GM18867 (cell line): Measurements from ENCODE around the gene NCBP2.
A peak's percentile ranks its signal among the peaks of the same experiment; 100 is the strongest.
"Not testable (repeated sequence)": the region's sequence is repeated elsewhere in the genome, so short reads cannot be mapped to it uniquely, and the experiment has no call there.

Experiments used
- ATAC-seq: cut with Tn5 transposase; IDR thresholded peaks from one replicate; pipeline ENCODE4 v1.9.1; 2021; ENCODE audit warnings: mild to moderate bottlenecking, moderate library complexity; ENCODE audit not compliant: unreplicated experiment

NCBP2 gene

DNA sequence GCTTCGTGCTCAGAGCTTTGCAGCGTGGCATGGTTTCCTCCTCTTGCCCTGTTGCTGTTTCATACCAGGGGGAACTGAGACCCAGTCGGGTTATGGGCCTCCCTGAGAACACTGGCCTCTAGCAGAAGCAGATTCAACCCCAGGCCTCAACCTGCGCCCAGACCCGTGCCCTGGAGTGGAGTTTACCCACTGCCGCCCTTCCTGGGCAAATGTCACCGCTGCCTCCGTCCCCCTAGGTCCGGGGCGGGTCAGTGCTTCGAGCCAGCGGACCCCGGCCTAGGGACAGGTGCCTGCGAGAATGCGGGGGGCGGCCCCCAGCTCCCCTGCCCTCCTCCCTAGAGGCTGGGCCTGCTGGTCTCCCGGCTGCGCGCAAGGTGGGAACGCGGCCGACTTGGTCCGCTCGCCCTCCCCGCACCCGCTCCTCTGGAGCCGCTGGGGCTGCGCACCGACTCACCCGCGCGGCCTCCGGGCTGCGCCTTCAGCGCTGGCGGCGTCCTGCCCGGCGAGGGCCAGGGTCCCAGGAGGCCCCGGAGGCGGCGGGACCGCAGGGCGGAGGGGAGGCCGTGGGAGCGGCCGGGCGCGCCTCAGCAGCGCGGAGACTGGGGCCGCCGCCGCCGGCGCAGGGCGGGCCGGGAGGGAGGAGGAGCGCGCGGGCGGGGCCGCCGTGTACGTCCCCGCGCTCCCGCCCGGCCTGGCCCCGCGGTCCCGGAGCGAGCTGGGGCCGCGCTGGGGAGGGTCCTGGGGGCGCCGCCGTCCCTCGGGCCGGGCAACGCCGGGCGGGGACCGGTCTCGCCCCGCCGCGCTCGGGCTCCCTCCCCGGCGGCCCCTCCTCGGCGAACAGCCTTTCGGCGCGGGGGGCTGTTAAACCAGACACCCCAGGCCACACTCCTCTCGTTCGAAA, 26.2 kb upstream of the NCBP2 start, which contains the start of gene PIGZ:
Gene PIGZ (minus strand): TSS at position 601 of the 901 bp plus-strand sequence. CDS start 16,802 bp downstream, outside the sequence.
- peak; percentile 61 for ATAC-seq

DNA sequence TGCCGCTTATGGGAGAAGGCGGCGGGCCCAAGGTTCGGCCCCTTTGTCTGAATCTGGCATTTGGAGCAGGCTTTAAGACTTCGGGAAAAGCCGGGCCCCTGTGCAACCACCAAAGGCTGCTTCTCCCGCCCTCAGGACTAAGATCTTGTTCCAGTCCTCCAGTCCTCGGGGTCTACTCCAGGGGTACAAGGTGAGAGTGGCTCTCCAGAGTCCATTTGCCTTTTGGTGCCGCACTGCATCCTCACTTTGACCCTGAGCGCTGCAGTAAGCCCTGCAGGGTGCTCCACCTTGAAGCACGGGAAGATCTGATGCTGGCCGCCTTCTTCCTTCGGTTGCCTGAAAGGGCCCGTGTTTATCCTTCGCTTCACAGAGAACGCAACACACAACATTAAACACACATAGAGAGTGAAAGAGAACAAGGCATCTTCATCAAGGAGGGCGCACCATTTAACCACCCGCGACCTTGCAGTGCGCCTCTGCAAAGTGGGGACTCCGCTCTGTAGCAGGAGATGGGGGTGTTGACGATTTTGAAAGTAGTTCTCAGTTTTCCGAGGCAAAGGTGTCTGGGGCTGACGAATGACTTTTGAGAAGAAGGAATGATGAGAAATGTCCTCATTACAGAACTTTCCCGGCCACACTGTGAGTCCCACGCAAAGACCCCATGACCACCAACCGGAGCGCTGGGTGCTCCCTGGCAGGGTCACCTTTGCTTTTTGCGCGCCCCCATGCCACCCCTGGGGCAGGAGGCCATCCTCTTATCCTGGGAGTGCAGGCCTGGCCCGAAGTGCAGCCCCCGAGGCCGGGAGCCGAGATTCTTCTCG, 25.3 kb upstream of the NCBP2 start:
- ATAC-seq, result no peak

DNA sequence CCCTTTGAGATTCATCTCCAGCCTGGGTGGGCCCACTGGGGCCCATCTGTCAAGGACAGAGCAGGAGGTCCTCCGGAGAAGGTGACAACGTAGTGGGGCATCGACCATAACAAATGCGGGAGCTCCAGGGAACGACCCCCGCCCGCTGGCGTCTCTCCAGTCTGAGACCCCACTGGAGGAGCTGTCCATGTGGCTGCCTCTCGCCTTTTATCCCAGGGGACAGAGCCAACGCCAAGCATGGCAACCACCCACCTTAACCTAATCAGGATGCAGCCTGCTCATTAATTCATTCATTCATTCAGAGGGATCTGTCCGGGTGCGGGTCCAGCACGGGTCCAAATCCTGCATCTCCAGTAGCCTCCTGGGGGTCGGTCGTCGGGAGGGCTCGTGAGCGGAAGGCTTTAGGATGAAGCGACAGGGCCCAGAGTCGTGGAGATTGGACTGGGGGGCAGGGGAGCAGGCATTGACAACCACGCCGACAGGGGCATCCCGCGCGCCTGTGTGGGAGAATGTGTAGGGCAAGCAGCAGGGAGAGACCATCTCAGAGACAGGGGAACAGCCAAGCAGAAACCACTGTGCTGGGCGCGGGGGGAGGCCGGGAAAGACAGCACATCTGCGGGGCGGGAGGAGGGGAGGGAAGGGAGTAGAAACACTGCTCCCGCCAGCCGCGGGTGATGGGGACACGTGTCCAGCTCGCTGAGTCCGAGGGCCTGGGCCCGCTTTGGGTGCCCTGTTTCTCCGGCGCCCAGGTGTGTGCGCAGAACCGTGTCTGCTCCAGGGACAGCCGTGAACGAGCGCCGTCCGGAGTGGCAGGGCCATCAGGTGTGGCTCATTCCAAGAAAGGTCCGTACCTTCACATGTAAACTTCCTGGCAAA, 24.4 kb upstream of the NCBP2 start:
- ATAC-seq, result no peak

DNA sequence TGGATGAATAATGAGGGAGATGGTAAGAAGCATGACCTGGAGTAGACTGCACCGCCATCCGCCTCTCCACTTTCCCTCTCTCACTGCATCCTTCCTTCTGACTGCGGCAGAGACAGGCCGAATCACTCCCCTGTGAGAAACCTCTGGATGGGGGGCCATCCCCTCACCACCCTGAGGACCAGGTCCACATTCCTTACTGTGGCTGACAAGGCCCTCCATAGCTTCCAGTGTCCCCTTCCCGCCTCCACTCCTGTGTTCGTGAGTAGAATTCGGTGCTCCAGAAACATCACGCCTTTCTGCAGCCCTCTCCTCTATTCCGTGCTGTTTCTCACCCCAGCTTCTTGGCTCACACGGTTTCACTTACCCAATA, 23.5 kb upstream of the NCBP2 start:
- ATAC-seq, result no peak

DNA sequence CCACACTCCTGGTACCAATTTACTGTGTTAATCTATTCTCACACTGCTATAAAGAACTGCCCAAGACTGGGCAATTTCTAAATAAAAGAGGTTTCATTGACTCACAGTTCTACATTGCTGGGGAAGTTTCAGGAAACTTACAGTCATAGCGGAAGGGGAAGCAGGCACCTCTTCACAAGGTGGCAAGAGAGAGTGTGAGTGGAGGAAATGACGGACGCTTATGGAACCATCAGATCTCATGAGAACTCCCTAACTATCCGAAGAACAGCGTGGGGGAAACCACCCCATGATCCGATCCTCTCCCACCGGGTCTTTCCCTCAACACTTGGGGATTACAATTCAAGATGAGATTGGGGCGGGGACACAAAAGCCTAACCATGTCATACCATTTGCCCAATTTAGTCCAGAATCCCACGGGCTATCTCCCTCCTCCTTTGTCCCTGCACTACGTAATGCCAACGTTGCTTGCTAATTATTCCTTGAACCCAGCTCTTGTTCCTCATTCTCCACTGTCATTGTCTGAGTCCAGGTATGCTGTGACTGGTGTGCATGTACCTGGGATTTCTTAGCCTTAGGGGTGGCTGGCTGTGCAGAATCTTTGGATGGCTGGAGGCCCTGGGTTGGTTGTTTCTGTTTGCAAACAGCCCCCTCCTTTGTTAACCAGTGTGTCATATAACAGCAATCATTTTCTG, 22.9 kb upstream of the NCBP2 start:
- no peak for ATAC-seq

DNA sequence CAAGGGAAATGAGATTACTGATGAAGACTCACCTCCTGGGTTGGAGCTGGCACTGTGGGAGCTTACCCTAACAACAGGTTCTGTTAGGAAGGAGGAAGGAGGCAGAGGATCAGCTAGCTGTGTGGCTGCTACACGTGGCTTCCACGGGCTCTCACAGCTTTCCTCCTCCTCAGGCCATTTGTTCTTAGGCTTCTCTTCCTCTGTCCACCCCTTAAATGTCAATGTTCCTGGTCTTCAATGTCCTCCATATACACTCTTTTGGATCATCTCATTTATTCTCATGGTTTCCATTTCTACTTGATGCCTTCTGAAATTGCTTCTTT, 21.3 kb upstream of the NCBP2 start:
- no peak for ATAC-seq

DNA sequence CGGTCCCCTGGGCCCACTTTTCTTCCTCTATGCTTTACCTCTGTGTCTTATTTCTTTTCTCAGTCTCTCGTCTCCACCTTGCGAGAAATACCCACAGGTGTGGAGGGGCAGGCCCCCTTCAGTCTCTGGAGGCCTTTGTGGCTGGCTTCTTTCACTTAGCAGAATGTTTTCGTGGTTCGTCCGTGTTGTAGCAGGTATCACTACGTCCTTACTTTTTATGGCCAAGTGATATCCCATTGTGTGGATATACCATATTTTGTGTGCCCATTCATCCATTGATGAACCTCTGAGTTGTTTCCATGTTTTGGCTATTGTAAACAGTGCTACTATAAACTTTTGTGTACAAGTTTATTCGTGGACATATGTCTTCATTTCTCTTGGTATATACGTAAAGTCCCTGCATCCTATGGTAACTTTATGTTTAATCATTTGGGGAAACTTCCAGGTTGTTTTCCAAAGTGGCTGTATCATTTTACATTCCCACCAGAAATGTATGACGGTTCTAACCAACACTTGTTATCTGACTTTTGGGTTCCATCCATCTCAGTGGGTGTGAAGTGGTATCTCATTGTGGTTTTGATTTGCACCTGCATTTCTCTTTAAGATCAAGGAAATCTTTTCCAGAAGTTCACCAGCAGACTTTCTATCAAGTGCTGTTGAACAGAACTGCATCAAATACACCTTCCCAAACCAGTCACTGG, 20.8 kb upstream of the NCBP2 start:
- ATAC-seq, result no peak

DNA sequence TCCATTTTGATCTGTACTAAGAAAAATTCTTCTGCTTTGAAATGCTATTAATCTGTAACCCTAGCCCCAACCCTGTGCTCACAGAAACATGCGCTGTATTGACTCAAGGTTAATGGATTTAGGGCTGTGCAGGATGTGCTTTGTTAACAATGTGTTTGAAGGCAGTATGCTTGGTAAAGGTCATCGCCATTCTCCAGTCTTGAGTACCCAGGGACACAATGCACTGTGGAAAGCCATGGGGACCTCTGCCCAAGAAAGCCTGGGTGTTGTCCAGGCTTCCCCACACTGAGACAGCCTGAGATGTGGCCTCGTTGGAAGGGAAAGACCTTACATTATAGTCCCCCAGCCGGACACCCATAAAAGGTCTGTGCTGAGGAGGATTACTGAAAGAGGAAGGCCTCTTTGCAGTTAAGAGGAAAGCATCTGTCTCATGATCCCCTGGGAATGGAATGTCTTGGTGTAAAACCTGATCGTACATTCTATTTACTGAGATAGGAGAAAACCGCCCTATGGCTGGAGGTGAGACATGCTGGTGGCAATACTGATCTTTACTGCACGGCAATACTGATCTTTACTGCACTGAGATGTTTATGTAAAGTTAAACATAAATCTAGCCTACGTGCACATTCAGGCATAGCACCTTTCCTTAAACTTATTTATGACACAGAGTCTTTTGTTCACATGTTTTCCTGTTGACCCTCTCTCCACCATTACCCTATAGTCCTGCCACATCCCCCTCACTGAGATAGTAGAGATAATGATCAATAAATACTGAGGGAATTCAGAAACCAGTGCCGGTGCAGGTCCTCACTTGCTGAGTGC, 20.0 kb upstream of the NCBP2 start:
- ATAC-seq, result no peak

DNA sequence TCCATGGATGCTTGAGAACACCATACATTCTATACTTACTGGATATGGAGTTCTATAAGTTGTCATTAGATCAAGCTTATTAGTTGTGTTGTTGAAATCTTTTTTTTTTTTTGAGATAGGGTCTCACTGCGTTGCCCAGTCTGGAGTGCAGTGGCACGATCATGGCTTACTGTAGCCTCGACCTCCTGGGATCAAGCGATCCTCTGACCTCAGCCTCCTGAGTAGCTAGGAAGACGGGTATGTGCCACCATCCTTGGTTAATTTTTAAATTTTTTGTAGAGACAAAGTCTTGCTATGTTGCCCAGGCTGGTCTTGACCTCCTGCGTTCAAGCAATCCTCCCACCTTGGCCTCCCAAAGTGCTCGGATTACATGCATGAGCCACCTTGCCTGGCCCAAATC, 12.5 kb upstream of the NCBP2 start:
- ATAC-seq, result no peak

DNA sequence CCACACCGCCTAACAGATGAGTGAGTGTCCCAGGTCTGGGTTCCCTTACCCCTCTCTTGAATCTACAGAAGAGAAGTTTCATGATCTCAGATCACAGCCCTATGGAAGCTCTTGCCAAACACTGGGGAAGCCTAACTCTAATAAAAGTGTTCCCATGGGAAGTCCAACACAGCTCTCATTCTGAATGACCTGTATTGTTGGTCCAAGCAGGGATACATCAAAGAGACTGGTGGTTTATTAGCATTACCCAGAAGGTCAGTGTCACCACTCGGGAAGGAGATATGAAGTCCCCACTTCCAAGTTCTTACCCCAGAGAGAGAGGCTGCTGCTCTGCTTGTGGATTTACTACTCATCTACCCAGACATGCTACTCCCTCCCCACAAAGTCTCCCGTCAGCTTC, 9.0 kb upstream of the NCBP2 start:
- ATAC-seq, result no peak

DNA sequence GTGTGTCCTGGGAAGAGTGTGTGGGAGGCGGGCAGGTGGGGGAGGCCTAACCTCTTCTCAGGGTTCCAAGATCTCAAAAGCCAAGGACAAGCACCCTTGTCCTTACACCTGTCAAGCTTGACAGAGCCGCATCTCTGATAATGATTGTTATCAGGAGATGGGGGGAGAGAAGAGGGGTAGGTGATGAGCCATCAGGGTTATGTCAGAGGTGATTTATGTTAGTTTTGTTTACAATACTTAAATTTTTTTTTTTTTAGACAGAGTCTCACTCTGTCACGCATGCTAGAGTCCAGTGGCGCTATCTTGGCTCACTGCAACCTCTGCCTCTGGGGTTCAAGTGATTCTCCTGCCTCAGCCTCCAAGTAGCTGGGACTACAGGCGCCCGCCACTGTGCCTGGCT, 7.4 kb upstream of the NCBP2 start:
- no peak for ATAC-seq

DNA sequence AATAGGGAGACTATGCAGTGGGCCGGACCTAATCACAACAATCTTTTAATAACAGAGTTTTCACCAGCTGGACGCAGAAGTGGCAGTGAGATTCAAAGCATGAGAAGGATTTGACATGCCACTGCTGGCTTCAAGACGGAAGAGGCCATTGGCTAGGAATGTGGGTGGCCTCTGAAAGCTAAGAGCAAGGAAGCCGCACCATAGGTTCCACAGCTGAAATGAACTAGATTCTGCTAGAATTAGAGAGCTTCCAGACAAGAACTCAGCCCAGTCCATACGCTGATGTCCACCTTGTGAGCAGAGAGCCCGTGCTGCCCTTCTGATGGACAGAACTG, 6.9 kb upstream of the NCBP2 start:
- no peak for ATAC-seq

DNA sequence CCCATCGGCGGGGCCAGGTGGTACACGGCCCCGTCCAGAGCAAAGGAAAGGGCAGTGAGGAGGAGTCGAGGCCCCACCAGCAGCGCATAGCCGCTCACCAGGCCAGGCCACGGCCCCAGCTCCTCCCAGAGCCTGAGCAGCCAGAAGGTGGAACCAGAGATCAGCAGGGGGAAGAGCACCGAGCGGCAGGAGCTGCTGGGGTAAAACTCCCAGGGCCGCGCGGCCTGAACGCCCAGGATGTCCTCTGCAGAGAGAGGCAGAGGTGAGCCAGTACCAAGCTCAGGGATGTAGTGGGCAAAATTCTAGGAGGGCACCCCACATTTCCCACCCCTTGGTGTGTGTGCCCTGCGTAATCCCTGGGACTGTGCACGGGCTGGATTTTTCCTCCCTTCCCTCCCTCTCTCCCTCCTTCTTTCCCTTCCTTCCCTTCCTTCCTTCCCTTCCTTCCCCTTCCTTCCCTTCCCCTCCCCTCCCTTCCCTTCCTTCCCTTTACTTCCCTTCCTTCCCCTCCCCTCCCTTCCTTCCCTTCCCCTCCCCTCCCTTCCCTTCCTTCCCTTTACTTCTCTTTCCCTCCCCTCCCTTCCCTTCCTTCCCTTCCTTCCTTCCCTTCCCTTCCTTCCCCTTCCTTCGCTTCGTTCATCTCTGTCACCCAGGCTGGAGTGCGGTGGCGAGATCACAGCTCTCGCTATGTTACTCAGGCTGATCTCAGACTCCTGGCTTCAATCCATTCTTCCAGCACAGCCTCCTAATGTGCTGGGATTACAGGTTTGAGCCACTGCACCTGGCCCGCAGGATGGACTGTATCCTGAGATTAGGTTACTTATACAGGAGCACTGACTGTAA, 6.3 kb upstream of the NCBP2 start:
- no peak for ATAC-seq

DNA sequence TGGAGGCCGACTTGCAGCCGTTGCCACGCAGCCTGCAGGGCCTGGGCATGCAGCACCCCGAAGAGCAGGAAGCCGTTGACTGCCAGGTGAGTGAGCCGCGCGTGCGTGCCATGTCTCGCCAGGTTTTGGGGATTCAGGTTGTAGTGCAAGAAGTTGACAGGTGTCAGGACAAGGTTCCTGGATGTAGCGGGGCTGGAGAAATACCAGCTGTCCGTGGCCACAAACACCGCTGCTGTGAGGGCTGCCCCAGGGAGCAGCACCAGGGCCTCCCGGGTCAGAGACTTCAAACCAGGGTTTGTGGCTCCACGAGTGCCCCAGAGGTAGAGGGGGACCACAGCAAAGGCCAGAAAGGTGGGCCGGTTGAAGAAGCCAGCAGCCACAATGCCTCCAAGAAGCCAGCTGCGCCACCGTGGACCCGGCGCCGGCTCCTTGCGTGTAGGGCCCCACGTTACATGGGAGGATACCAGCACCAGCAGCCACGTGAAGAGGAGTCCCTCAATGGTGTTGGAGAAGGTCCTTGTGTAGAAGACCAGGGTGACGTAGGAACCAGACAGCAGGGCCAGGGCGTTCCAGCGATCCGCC, 5.6 kb upstream of the NCBP2 start:
- no peak for ATAC-seq

DNA sequence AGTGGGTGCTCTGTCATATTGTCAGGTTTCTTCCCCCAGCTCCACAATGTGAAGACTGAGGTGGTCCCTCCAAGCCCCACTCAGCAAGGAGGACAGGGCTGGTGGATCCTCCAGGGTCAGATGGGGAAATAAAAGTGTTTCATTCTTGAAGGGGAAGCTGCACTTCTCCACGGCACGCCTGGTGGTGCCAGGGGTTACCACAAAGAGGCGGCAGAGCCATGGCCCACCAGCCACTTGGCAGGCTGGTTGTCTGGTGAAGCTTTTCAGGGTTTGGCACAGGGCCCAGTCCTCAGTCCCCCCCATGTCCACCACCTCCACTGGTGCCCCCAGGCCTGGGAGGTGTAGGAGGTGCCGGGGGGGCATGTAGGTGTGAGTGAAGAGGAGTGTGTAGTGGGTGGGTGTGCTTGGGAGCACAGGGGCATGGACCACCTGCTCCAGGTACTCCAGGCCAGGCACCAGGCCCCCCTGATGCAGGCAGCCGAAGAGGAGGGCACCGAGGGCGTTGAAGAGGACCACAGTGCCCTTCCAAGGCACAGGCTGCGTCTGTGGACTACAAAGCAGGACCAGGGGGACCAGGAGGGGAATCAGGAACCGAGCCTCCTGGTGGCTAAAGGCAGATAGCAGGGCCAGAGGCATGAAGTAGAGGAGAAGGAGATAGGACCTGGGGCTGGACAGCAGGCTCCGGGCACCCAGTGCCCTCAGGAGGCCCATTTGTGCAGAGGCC, 5.0 kb upstream of the NCBP2 start:
- no peak for ATAC-seq

DNA sequence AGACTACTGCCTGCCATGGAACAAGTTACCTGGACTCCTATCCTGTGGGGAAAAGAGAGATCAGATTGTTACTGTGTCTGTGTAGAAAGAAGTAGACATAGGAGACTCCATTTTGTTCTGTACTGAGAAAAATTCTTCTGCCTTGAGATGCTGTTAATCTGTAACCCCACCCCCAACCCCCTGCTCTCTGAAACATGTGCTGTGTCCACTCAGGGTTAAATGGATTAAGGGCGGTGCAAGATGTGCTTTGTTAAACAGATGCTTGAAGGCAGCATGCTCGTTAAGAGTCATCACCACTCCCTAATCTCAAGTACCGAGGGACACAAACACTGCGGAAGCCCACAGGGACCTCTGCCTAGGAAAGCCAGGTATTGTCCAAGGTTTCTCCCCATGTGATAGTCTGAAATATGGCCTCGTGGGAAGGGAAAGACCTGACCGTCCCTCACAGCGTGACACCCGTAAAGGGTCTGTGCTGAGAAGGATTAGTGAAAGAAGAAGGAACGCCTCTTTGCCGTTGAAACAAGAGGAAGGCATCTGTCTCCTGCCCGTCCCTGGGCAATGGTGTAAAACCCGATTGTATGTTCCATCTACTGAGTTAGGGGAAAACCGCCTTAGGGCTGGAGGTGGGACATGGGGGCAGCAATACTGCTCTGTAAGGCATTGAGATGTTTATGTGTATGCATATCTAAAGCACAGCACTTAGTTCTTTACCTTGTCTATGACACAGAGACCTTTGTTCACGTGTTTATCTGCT, 1.9 kb upstream of the NCBP2 start:
- not testable (repeated sequence) for ATAC-seq

DNA sequence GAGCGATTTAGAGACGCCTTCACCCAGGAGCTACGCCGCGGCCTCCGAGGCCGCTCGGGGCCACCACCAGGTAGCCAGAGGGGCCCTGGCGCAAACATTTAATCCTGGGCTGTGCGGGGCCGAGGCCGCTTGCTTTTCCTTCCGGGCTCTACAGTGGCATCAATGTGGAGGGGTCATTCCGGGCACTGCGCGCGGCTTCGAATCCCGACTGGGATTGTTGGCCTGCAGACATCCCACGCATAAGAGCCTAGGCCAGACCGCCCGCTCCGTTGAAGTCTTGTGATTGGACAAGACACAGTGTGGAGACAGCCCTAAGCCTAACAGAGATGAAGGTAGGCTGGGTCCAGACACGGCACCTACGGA, 568 bp upstream of the NCBP2 start:
- peak; percentile 7 for ATAC-seq
